ENCODE results near the gene GSC. TPM values are rescaled to one million over a fixed set of nuclear protein-coding genes. Genes with fewer than 3 reads are reported as not detected.

GSC gene
- total RNA-seq, 1 donor from 2014 or later, result 0.50 TPM

- H3K36me3 ChIP-seq, result no peaks in the 10 kb centered on the region
- H3K4me3 ChIP-seq, result no peak overlapping the region
- intact Hi-C loops (cut with DNase I), result no loop called here
- no peak for DNase-seq
- no peaks in the 10 kb centered on the region for H3K9me3 ChIP-seq
- H3K27ac ChIP-seq, result no peak overlapping the region
- peaks cover 20% of the 10 kb centered on the region for H3K4me1 ChIP-seq
- no peak for ATAC-seq
- H3K27me3 ChIP-seq (ENCODE audit: low read depth), result peaks cover 100% of the 10 kb centered on the region
- TF ChIP-seq, protein P1, sequence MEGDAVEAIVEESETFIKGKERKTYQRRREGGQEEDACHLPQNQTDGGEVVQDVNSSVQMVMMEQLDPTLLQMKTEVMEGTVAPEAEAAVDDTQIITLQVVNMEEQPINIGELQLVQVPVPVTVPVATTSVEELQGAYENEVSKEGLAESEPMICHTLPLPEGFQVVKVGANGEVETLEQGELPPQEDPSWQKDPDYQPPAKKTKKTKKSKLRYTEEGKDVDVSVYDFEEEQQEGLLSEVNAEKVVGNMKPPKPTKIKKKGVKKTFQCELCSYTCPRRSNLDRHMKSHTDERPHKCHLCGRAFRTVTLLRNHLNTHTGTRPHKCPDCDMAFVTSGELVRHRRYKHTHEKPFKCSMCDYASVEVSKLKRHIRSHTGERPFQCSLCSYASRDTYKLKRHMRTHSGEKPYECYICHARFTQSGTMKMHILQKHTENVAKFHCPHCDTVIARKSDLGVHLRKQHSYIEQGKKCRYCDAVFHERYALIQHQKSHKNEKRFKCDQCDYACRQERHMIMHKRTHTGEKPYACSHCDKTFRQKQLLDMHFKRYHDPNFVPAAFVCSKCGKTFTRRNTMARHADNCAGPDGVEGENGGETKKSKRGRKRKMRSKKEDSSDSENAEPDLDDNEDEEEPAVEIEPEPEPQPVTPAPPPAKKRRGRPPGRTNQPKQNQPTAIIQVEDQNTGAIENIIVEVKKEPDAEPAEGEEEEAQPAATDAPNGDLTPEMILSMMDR (IDR thresholded peaks at IDR 0.05), result no peak
These were observed 873 bp upstream of the GSC start for GRCh38 chr14:94770815-94771157.

DNA sequence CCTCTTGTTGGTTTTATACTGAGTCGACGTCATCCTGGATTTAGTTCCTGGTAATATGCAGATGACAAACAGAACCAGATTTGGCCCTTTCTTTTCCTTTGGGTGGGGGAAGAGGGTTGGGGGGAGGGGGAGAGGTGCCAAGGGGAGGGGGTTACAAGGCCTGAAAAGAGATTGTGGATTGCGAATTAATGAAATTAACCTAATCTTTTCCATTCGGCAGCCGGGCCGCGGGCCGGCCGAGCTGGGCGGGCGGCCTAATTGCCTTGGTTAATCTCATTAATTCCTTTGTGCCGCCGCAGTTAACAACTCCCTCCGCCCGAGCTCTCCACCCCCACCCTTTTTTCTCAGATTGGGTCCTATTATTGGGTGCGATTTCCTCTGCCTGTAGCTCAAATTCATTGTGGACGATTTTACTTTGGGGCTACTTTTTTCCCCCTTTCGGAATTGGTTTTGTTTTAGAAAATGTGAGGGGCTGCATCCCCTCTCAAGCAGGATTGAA lies 387 bp upstream of the GSC start:
- peak overlapping the region; percentile 58 for H3K4me3 ChIP-seq
- TF ChIP-seq, protein P1 (IDR thresholded peaks at IDR 0.05), result no peak
- DNase-seq, result no peak
- H3K27me3 ChIP-seq (ENCODE audit: low read depth), result peaks cover 100% of the 10 kb centered on the region
- peaks cover 20% of the 10 kb centered on the region for H3K4me1 ChIP-seq
- intact Hi-C loops (cut with DNase I), result no loop called here
- no peak for ATAC-seq
- no peaks in the 10 kb centered on the region for H3K36me3 ChIP-seq
- no peaks in the 10 kb centered on the region for H3K9me3 ChIP-seq
- H3K27ac ChIP-seq, result no peak overlapping the region

DNA sequence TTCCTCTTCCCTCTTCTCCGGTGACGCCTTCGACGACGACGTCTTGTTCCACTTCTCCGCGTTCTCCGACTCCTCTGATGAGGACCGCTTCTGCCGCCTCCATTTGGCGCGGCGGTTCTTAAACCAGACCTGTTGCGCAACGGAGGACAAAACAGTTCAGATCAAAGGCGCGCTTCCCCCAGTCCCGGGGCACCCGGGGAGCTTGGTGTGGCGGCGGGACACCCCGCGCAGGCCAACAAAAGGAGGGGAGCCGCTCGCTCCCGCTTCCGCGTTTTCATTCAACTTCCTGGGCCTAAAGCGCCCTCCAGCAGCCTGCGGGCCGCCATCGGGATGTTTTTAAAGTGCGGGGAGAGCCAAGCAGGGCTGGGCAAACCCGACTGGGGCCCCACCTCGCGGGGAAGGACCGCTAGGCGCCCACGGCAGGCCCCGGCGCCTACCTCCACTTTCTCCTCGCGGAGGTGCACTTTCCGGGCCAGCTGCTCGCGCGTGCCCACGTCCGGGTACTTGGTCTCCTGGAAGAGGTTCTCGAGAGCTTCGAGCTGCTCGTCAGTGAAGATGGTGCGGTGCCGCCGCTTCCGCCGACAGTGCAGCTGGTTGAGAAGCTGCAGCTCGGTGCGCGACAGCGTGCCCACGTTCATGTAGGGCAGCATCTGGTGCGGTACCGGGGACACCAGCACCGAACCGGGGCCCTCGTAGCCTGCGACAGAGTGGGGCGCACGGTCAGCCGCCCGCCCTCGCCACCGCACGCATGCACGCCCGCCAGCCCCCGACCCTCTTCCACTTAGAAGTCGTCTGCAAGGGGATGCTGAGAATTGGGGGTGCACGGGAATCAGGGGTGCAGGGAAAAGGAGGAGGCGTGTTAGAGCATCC lies 1.2 kb downstream of the GSC start:
- intact Hi-C loops (cut with DNase I), result no loop called here
- Histone ChIP-seq H3K9me3 (no peaks in the 10 kb centered on the region), H3K36me3 (no peaks in the 10 kb centered on the region), H3K4me3 (peak overlapping the region; percentile 58), H3K27ac (no peak overlapping the region), H3K27me3 (ENCODE audit: low read depth) (peaks cover 100% of the 10 kb centered on the region), H3K4me1 (peaks cover 20% of the 10 kb centered on the region)
- no peak for DNase-seq
- TF ChIP-seq, protein P1 (IDR thresholded peaks at IDR 0.05), result no peak
- peak; percentile 8 to 12 for ATAC-seq

DNA sequence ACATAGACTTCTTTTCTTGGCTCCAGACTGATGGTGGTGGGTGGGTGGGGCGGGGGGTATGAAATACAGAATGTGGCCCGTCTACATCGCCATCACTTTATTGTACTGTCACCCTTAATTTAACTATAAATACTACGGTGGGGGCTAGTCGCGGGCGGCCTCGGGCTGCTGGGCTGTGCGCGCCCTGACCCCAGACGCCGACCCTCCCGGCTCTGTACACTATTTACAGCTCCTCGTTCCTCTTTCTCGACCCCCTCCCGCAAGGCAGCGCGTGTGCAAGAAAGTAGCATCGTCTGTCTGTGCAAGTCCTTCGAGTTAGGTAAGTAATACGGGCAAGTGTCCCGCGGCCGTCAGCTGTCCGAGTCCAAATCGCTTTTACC lies 1.8 kb downstream of the GSC start:
- TF ChIP-seq, protein P1 (IDR thresholded peaks at IDR 0.05), result no peak
- Histone ChIP-seq H3K36me3 (no peaks in the 10 kb centered on the region), H3K4me1 (peaks cover 20% of the 10 kb centered on the region), H3K27ac (no peak overlapping the region), H3K9me3 (no peaks in the 10 kb centered on the region), H3K27me3 (ENCODE audit: low read depth) (peaks cover 97% of the 10 kb centered on the region), H3K4me3 (peak overlapping the region; percentile 58)
- DNase-seq, result no peak
- ATAC-seq, result no peak
- intact Hi-C loops (cut with DNase I), result no loop called here

DNA sequence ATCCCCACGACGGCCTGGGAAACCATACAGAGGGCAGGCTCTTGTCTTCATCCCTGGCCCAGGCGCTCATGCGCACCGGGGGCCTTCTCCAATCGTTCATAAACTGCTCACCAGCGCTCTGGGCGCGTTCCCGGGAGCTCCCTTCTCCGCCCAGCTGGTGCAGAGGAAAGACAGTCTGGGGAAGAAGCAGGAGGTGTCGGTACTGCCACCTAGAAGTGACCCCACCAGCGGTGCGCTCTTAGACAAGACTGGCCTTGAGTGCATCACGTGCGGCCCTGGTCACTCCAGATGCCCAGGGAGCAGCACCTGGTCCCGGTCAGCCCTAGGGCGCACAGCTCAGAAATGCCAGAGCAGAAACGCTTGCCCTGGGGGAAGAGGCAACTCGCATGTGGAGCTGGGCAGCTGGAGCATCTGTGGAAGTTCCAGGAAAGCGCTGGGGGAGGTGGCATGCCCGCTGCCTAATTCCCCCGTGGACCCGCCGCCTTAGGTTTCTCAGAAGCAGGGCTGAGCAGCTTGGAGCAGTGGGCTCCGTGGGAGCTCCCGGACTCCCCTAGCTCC lies 2.5 kb downstream of the GSC start:
- DNase-seq, result no peak
- no peak overlapping the region for H3K27ac ChIP-seq
- intact Hi-C loops (cut with DNase I), result no loop called here

More for the DNA sequence above, 2.5 kb downstream of the GSC start:
- Histone ChIP-seq H3K27me3 (ENCODE audit: low read depth) (peaks cover 90% of the 10 kb centered on the region), H3K36me3 (no peaks in the 10 kb centered on the region), H3K4me3 (no peak overlapping the region), H3K4me1 (peaks cover 20% of the 10 kb centered on the region), H3K9me3 (no peaks in the 10 kb centered on the region)
- no peak for ATAC-seq
- TF ChIP-seq, protein P1 (IDR thresholded peaks at IDR 0.05), result no peak
